ENCODE data around the gene NPDC1. TPM values are rescaled to one million over a fixed set of nuclear protein-coding genes. Genes with fewer than 3 reads are reported as not detected.

Gene NPDC1
- total RNA-seq, 1 donor from 2014 or later = 3.8 TPM

DNA sequence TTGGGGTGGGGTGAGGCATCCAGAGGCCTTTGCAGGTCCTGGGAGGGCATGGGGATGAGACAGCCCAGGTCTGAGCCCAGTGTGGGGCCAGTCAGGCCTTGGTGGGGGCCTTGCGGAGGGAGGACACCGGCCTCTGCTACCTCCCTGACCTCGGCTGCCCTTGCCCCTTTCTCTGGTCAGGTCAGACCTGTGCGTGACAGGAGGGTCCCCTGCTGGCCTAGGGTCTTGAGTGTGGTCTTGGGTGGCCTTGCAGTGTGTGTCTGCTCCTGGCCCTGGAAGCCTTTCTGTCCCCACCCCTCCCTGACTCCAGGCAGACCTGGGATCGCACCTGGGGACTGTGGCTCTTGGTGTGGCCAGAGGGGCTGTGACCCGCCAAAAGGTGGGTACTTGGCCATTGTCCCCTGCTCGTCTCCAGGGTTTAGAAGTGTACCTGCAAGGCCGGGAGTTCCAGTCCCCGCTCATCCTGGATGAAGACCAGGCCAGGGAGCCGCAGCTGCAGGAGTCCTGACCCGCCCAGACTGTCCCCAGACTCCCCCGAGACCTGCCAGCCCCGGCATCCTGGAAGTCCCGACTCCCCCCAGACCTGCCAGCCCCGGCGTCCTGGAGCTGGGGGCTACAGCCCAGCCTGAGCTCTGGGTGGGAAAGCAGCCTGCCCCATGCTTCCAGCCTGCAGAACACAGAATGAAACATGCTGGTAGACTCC, 36.4 kb upstream of the NPDC1 start:
- Histone ChIP-seq H4K20me1 (ENCODE audit: low read depth) (peaks cover 13% of the 10 kb centered on the region), H3K27me3 (peaks cover 71% of the 10 kb centered on the region), H3F3A (ENCODE audit: low read depth) (peaks cover 25% of the 10 kb centered on the region), H3K4me2 (no peak overlapping the region), H3K36me3 (no peaks in the 10 kb centered on the region), H3K4me1 (peaks cover 14% of the 10 kb centered on the region), H3K79me2 (ENCODE audit: low read depth) (peaks cover under 1% of the 10 kb centered on the region), H3K4me3 (no peak overlapping the region), H3K27ac (no peak overlapping the region), H3K9me3 (ENCODE audit: low read depth) (no peaks in the 10 kb centered on the region), H2AFZ (replicated peaks) (no peak overlapping the region), H3K9ac (no peak overlapping the region)
- no peak overlapping the region for H3K27ac Mint-ChIP-seq
- TF ChIP-seq EZH2phosphoT487 (IDR thresholded peaks at IDR 0.05) = no peak
- TF ChIP-seq EZH2 (IDR thresholded peaks at IDR 0.05) = no peak
- TF ChIP-seq, protein P1, sequence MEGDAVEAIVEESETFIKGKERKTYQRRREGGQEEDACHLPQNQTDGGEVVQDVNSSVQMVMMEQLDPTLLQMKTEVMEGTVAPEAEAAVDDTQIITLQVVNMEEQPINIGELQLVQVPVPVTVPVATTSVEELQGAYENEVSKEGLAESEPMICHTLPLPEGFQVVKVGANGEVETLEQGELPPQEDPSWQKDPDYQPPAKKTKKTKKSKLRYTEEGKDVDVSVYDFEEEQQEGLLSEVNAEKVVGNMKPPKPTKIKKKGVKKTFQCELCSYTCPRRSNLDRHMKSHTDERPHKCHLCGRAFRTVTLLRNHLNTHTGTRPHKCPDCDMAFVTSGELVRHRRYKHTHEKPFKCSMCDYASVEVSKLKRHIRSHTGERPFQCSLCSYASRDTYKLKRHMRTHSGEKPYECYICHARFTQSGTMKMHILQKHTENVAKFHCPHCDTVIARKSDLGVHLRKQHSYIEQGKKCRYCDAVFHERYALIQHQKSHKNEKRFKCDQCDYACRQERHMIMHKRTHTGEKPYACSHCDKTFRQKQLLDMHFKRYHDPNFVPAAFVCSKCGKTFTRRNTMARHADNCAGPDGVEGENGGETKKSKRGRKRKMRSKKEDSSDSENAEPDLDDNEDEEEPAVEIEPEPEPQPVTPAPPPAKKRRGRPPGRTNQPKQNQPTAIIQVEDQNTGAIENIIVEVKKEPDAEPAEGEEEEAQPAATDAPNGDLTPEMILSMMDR (IDR thresholded peaks at IDR 0.05) = no peak
- no peaks in the 10 kb centered on the region for H3K9me3 Mint-ChIP-seq
- peak overlapping the region; percentile 18 for H3K4me3 Mint-ChIP-seq
- H3K27me3 Mint-ChIP-seq (ENCODE audit: insufficient read depth, low read depth) = peaks cover 30% of the 10 kb centered on the region
- no peak for DNase-seq (ENCODE audit: low spot score)
- H3K36me3 Mint-ChIP-seq = no peaks in the 10 kb centered on the region
- peaks cover 24% of the 10 kb centered on the region for H3K4me1 Mint-ChIP-seq

DNA sequence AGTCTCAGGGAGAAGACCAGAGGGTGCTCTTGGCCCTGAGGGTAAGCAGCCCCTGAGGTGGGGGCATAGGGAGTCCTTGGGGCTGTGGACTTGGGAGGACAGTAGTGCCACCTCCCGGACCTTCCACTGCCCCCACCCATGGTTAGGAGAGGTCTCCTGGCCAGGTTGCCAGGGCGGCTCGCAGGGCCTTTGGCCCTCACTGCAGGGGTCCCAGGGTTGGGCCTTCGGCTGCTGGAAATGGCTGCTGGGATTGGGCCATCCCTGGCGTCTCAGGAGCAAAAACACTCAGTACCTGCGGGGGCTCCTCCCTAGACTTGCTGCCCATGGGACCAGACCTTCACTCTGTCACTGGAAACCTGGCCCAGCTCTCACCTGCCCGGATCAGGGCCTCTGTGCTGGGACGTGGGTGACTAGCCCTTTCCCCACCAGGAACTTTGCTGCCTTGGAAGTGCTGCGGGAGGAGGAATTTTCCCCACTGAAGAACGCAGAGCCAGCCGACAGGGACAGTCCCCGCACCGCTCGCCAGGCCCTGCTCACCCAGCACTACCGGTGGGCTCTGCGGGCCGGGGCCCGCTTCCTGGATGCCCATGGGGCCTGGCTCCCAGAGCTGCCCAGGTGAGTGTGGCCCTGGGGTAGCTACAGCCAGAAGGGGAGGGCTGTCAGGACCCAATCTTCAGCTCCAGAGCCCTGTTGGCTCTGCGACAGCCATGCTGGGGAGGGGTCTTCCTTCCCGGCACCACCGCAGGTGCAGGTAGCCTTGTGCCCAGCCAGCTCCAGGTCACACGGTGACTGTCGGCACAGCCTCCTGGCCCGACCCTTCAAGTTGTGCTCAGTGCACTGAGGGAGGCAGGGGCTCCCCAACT, 34.5 kb upstream of the NPDC1 start:
- peaks cover 22% of the 10 kb centered on the region for H3F3A ChIP-seq (ENCODE audit: low read depth)
- H3K4me3 ChIP-seq = no peak overlapping the region
- TF ChIP-seq EZH2 (IDR thresholded peaks at IDR 0.05) = no peak
- Mint-ChIP-seq H3K27ac (no peak overlapping the region), H3K9me3 (no peaks in the 10 kb centered on the region), H3K4me1 (peaks cover 20% of the 10 kb centered on the region), H3K36me3 (no peaks in the 10 kb centered on the region), H3K4me3 (no peak overlapping the region), H3K27me3 (ENCODE audit: insufficient read depth, low read depth) (peaks cover 37% of the 10 kb centered on the region)
- no peaks in the 10 kb centered on the region for H3K9me3 ChIP-seq (ENCODE audit: low read depth)
- no peak for DNase-seq (ENCODE audit: low spot score)
- no peak overlapping the region for H3K27ac ChIP-seq
- H3K36me3 ChIP-seq = no peaks in the 10 kb centered on the region
- H3K4me1 ChIP-seq = peaks cover 14% of the 10 kb centered on the region
- no peak overlapping the region for H2AFZ ChIP-seq (replicated peaks)
- peaks cover 21% of the 10 kb centered on the region for H4K20me1 ChIP-seq (ENCODE audit: low read depth)
- H3K9ac ChIP-seq = no peak overlapping the region
- H3K79me2 ChIP-seq (ENCODE audit: low read depth) = no peaks in the 10 kb centered on the region
- H3K27me3 ChIP-seq = peaks cover 81% of the 10 kb centered on the region
- H3K4me2 ChIP-seq = no peak overlapping the region

DNA sequence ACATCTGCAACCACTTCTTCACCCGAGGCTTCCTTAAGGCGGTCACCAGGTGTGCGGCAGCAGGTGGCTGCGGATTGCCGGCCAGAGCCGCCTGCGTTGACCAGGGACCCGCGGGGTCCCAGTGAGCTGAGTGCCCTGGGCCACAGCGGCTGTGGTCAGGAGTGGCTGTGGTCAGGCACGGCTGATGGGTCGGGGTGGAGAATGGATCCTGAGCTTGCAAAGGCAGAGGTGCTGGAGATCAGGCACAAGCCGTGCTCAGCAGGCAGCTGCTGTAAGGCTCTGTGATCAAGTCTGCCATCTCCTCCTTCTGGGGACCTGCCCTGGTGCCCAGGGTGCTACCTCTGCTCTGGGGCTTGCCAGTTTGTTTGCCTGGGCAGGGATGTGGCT, 33.4 kb upstream of the NPDC1 start:
- Histone ChIP-seq H3K4me2 (peak overlapping the region; percentile 79), H3K9me3 (ENCODE audit: low read depth) (no peaks in the 10 kb centered on the region), H3K36me3 (no peaks in the 10 kb centered on the region), H3K79me2 (ENCODE audit: low read depth) (no peaks in the 10 kb centered on the region), H3K27me3 (peaks cover 81% of the 10 kb centered on the region), H3K4me3 (no peak overlapping the region), H4K20me1 (ENCODE audit: low read depth) (peaks cover 21% of the 10 kb centered on the region), H3K9ac (no peak overlapping the region), H3F3A (ENCODE audit: low read depth) (peaks cover 20% of the 10 kb centered on the region), H3K4me1 (peaks cover 14% of the 10 kb centered on the region), H3K27ac (no peak overlapping the region), H2AFZ (replicated peaks) (no peak overlapping the region)
- Mint-ChIP-seq H3K4me3 (no peak overlapping the region), H3K27ac (no peak overlapping the region), H3K27me3 (ENCODE audit: insufficient read depth, low read depth) (peaks cover 45% of the 10 kb centered on the region), H3K4me1 (peaks cover 18% of the 10 kb centered on the region), H3K9me3 (no peaks in the 10 kb centered on the region), H3K36me3 (no peaks in the 10 kb centered on the region)
- DNase-seq (ENCODE audit: low spot score) = no peak
- TF ChIP-seq, protein P1 (IDR thresholded peaks at IDR 0.05) = no peak
- TF ChIP-seq EZH2phosphoT487 (IDR thresholded peaks at IDR 0.05) (no peak), EZH2 (IDR thresholded peaks at IDR 0.05) (no peak)
